Gastroesophageal sphincter (tissue), 3 donors: ENCODE data around the gene PHACTR1.

Experiments used
- EP300 ChIP-seq: sonication (generic); formaldehyde crosslinking; IDR thresholded peaks from one replicate; pipeline ENCODE4 v1.6.1; 2017; ENCODE audit warnings: antibody characterized with exemption, mild to moderate bottlenecking
- TF ChIP-seq, protein P1 (sequence below), 4 experiments: fragments of 200-600 bp in 2 of 4; fragments of 450-650 bp in 2 of 4; sonication (generic) in 1 of 4; IDR thresholded peaks; one replicate each; pipeline ENCODE4 v1.5.1; 2017 to 2019; ENCODE audit warnings: antibody characterized with exemption in 4 of 4, mild to moderate bottlenecking in 2 of 4, moderate library complexity in 2 of 4

GRCh38 chr6:12827921-12828320 is 111.4 kb downstream of the PHACTR1 start:
- TF ChIP-seq, protein P1, sequence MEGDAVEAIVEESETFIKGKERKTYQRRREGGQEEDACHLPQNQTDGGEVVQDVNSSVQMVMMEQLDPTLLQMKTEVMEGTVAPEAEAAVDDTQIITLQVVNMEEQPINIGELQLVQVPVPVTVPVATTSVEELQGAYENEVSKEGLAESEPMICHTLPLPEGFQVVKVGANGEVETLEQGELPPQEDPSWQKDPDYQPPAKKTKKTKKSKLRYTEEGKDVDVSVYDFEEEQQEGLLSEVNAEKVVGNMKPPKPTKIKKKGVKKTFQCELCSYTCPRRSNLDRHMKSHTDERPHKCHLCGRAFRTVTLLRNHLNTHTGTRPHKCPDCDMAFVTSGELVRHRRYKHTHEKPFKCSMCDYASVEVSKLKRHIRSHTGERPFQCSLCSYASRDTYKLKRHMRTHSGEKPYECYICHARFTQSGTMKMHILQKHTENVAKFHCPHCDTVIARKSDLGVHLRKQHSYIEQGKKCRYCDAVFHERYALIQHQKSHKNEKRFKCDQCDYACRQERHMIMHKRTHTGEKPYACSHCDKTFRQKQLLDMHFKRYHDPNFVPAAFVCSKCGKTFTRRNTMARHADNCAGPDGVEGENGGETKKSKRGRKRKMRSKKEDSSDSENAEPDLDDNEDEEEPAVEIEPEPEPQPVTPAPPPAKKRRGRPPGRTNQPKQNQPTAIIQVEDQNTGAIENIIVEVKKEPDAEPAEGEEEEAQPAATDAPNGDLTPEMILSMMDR (IDR thresholded peaks at IDR 0.05) = no peak
- TF ChIP-seq EP300 = no peak
